Measurements from ENCODE around the gene CYP3A5.
"Not testable (repeated sequence)": the region's sequence is repeated elsewhere in the genome, so short reads cannot be mapped to it uniquely, and the experiment has no call there.

The CYP3A5 gene

DNA sequence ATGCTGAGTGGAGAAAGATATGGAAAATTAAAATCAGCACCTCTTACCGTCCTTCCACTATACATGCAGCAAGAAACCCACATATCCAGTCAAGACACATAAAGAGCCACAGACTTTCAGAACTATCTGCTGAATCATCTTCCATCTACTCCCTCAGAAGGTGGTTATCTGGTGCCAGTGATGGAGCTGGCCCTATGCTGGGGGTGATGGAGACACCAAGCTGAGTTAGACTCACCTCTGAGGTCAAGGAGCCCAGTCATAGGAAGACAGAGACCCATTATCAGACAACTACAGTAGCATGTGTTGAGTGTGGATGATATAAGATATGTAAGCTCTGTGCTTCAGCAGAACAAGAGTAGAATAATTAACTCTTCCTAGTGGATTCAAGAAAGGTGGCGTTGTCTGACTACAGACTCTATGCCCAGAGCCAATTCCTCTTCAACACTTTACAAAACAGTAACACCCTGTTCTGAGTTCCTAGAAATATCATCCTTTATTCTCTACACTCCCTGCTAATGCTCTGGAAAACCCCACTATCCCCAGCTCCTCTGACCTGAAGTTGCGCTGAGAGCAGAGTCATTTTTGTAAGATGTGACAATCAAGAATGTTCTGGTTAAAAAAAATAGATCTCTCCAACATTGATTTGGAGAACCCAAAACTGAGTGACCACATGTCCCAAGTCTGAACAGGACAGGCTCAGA lies 14.3 kb downstream of the CYP3A5 start:
- DNase-seq (ENCODE audit: insufficient read length, low spot score) (no peak), FAIRE-seq (no peak)
- TF ChIP-seq, protein P1, sequence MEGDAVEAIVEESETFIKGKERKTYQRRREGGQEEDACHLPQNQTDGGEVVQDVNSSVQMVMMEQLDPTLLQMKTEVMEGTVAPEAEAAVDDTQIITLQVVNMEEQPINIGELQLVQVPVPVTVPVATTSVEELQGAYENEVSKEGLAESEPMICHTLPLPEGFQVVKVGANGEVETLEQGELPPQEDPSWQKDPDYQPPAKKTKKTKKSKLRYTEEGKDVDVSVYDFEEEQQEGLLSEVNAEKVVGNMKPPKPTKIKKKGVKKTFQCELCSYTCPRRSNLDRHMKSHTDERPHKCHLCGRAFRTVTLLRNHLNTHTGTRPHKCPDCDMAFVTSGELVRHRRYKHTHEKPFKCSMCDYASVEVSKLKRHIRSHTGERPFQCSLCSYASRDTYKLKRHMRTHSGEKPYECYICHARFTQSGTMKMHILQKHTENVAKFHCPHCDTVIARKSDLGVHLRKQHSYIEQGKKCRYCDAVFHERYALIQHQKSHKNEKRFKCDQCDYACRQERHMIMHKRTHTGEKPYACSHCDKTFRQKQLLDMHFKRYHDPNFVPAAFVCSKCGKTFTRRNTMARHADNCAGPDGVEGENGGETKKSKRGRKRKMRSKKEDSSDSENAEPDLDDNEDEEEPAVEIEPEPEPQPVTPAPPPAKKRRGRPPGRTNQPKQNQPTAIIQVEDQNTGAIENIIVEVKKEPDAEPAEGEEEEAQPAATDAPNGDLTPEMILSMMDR (IDR thresholded peaks at IDR 0.05; ENCODE audit: insufficient read depth, missing control alignments), result no peak

DNA sequence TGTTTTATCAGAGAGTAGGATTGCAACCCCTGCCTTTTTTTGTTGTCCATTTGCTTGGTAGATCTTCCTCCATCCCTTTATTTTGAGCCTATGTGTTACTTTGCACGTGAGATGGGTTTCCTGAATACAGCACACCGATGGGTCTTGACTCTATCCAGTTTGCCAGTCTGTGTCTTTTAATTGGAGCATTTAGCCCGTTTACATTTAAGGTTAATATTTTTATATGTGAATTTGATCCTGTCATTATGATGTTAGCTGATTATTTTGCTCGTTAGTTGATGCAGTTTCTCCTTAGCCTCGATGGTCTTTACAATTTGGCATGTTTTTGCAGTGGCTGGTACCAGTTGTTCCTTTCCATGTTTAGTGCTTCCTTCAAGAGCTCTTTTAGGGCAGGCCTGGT lies 21.9 kb downstream of the CYP3A5 start:
- DNase-seq (ENCODE audit: insufficient read length, low spot score); FAIRE-seq: not testable (repeated sequence)

DNA sequence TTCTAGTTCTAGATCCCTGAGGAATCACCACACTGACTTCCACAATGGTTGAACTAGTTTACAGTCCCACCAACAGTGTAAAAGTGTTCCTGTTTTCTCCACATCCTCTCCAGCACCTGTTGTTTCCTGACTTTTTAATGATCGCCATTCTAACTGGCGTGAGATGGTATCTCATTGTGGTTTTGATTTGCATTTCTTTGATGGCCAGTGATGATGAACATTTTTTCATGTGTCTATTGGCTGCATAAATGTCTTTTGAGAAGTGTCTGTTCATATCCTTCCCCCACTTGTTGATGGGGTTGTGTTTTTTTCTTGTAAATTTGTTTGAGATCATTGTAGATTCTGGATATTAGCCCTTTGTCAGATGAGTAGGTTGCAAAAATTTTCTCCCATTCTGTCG lies 25.2 kb downstream of the CYP3A5 start:
- FAIRE-seq; DNase-seq (ENCODE audit: insufficient read length, low spot score): not testable (repeated sequence)

DNA sequence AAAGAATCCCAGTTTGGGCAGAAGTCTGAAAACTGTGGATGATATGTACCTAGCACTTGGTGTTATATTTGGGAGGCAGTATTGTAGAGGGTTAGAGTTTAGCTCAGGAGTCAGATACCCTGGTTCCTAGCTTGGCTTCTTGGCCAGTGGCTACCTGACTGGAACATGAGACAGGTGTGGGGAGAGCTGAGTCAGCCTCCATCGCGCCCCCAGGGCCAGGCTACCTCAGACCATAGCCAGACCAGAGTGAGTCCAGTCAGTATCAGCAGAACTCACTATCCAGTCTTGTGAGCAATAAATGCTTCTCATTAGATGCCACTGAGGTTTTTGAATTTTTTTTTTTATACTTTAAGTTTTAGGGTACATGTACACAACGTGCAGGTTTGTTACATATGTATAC lies 26.0 kb downstream of the CYP3A5 start:
- no peak for FAIRE-seq
- TF ChIP-seq, protein P1 (IDR thresholded peaks at IDR 0.05; ENCODE audit: insufficient read depth, missing control alignments), result no peak
- DNase-seq (ENCODE audit: insufficient read length, low spot score), result no peak

DNA sequence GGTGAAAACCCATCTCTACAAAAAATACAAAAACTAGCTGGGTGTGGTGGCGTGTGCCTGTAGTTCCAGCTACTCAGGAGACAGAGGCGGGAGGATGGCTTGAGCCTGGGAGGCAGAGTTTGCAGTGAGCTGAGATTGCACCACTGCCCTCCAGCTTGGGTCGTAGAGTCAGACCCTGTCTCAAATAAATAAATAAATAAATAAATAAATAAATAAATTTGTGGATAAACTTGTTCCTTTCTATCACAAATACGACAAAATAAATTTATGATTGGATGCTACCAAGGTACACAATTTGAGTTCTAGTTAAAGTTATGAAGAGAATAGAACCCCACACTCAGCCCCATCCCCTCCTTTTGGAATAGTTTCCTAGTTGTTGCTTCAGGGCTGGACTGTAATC lies 26.5 kb downstream of the CYP3A5 start:
- DNase-seq (ENCODE audit: insufficient read length, low spot score); FAIRE-seq: not testable (repeated sequence)

DNA sequence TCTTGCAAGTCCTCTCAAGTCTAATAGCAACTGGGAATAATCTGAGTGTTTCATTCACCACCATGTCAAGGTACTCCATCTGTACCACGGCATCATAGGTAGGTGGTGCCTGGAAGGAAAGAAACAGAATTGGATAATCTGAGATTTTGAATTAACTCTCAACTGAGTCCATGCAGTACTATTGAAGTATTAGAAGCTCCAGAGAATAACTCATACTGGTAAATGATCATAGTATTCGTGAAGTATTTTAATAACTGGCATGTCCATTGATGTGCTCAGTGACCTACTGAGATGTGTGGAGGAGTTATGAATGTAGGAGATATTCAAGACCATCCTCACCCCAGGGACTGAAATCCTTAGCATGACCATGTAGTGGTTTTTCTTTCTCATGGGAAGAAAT lies 27.1 kb downstream of the CYP3A5 start:
- FAIRE-seq (no peak), DNase-seq (ENCODE audit: insufficient read length, low spot score) (no peak)
- TF ChIP-seq, protein P1 (IDR thresholded peaks at IDR 0.05; ENCODE audit: insufficient read depth, missing control alignments), result no peak

DNA sequence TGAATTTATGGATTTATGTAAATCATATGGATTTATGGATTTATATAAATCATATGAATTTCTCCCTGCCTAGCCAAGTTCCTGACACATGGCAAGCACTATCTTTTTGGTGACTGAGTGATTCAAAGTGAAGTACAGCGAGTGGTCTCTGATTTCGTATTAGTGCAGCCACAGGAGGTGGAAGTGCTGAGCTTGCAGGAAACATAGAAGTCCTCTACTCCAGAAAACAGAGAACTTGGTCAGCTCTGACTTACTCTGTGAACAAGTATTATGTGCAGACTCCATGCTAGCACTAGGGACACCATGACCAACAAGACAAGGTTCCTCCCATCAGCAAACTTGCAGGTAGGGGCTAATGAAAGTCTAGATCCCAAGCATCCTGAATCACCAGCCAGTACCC lies 28.5 kb downstream of the CYP3A5 start:
- no peak for DNase-seq (ENCODE audit: insufficient read length, low spot score)
- no peak for FAIRE-seq
- TF ChIP-seq, protein P1 (IDR thresholded peaks at IDR 0.05; ENCODE audit: insufficient read depth, missing control alignments), result no peak

DNA sequence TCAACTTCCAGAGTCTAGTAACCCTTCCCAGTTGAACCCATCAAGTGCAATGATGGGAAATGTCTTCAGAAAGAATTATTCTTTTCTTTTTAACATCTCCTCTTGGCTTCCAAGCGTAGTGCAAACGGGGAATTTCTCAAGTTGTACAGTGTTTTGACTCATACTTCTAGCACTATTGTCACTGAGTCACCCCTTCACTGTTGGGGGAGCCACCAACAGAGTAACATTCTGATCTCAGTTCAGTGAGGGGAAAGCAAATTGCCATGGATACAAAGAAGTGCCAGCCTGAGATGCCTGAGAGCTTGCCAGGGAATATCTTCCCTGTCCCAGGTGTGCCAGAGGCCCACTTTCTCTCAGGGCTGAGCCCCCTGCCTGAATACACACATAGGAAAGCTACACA lies 31.0 kb downstream of the CYP3A5 start:
- TF ChIP-seq, protein P1 (IDR thresholded peaks at IDR 0.05; ENCODE audit: insufficient read depth, missing control alignments), result no peak
- FAIRE-seq (no peak), DNase-seq (ENCODE audit: insufficient read length, low spot score) (no peak)

DNA sequence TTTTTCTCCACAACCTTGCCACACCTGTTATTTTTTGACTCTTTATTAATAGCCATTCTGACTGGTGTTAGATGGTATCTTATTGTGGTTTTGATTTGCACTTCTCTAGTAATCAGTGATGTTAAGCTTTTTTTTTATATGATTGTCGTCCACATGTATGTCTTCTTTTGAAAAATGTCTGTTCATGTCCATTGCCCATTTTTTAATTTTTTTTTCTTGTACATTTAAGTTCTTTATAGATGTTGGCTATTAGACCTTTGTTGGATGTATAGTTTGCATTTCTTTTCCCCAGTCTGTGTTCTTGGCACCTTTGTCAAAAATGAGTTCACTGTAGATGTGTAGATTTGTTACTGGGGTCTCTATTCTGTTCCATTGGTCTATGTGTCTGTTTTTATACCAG lies 34.2 kb downstream of the CYP3A5 start:
- no peak for FAIRE-seq
- no peak for DNase-seq (ENCODE audit: insufficient read length, low spot score)
- TF ChIP-seq, protein P1 (IDR thresholded peaks at IDR 0.05; ENCODE audit: insufficient read depth, missing control alignments), result no peak
